HG03342 (cell line): ENCODE results near the gene TMBIM4.
"Not testable (repeated sequence)": the region's sequence is repeated elsewhere in the genome, so short reads cannot be mapped to it uniquely, and the experiment has no call there.

Experiments used
- ATAC-seq: cut with Tn5 transposase; IDR thresholded peaks from one replicate; pipeline ENCODE4 v1.9.1; 2021; ENCODE audit warnings: mild to moderate bottlenecking, moderate library complexity; ENCODE audit not compliant: unreplicated experiment

TMBIM4 gene, protein sequence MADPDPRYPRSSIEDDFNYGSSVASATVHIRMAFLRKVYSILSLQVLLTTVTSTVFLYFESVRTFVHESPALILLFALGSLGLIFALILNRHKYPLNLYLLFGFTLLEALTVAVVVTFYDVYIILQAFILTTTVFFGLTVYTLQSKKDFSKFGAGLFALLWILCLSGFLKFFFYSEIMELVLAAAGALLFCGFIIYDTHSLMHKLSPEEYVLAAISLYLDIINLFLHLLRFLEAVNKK

GRCh38 chr12:66169221-66170170 lies at the start of gene TMBIM4:
Gene TMBIM4 (minus strand): TSS chr12:66169996. CDS start chr12:66169951, 45 bp downstream.
- peak; percentile 83 for ATAC-seq

DNA sequence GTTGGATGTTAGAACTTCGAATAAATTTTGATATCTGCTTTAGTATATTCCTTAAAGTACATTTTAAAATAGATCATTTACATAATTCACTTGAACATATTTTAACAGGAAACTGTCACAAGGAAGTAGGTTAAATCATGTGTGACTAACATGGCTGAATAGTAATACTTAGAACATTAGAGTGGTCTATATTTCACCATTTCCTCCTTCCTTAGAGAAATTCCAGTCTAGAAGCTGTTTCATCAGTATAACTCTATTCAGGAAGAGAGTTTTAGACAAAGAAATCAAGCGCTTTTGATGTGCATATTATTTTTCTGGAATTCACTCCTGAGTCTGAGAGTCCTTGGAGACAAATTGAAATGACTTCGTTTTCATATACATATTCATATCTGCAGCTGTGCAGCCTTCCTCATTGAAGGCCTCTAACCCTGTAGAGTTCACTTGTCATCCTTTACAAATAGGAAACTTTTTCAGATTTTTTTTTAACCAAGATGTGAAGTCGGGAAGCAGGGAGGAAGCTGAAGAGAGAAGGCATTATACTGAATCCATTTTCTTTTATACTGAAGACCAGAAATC lies 47.6 kb upstream of the TMBIM4 start:
- ATAC-seq: no peak

- not testable (repeated sequence) for ATAC-seq
These were observed 43.2 kb upstream of the TMBIM4 start for GRCh38 chr12:66213011-66213410.

- ATAC-seq: not testable (repeated sequence)
These were observed 41.8 kb upstream of the TMBIM4 start for GRCh38 chr12:66211573-66211972.

DNA sequence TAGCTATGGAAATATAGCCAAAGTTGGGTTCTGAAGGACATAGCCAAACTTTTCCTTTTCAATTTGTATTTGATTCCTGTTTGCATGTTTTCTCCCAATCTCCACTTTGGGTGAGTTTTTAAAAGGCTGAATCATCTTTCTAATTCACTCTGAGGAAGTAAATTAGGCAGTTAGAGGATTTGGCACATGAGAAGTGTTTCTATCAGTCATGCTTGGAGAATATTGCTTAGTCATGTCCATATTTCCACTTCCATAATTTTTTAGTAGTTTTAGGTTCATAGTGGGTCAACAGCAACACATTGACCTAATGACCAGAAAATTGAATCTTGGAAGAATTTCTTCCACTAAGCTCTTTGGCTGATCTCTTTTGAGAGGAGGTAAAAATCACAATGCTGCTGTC lies 41.0 kb upstream of the TMBIM4 start:
- ATAC-seq: no peak

- ATAC-seq: no peak
These were observed 36.3 kb upstream of the TMBIM4 start for GRCh38 chr12:66206141-66206540.

- no peak for ATAC-seq
These were observed 34.0 kb upstream of the TMBIM4 start for GRCh38 chr12:66203820-66204219.

GRCh38 chr12:66199831-66200509 lies 30.2 kb upstream of the TMBIM4 start:
- ATAC-seq: no peak

GRCh38 chr12:66199141-66199540 lies 29.3 kb upstream of the TMBIM4 start:
- no peak for ATAC-seq

- no peak for ATAC-seq
These were observed 27.7 kb upstream of the TMBIM4 start for GRCh38 chr12:66197495-66197921.

- peak; percentile 91 for ATAC-seq
These were observed 27.0 kb upstream of the TMBIM4 start for GRCh38 chr12:66196806-66197205.

DNA sequence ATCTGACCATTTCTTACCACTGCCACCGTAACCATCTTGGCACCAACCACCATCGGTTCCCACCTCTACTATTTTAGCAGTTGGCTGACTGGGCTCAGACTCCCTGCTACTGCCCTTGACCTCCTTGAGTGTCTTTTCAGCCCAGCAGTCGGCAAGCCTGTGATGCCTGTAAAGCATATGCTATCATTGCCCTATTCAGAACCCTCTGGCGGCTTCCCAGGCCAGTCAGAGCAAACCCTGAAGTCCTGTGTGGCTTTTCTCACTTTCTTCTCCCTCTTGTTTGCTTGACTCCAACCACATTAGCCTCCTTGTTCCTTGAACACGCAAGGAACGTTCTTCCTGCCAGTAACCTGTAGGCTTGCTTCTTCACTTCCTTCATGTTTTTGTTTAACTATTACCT lies 25.4 kb upstream of the TMBIM4 start:
- no peak for ATAC-seq

DNA sequence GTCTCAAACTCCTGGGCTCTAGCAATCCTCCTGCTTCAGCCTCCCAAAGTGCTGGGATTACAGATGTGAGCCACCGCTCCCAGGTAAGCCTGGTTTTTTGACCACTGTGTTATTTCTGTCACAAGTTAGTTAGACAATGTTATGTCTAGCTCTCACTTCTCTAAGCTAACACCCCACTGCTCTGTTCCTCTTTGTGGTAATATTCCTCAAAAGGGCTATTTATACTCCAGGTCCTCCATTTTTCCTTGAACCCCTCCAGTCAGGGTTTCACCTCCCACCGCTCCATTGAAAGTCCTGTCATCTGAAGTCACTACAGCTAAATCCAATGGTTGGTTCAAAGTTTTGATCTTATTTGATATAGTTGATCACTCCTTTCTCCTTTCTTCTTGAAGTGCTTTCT lies 24.3 kb upstream of the TMBIM4 start:
- ATAC-seq: no peak

DNA sequence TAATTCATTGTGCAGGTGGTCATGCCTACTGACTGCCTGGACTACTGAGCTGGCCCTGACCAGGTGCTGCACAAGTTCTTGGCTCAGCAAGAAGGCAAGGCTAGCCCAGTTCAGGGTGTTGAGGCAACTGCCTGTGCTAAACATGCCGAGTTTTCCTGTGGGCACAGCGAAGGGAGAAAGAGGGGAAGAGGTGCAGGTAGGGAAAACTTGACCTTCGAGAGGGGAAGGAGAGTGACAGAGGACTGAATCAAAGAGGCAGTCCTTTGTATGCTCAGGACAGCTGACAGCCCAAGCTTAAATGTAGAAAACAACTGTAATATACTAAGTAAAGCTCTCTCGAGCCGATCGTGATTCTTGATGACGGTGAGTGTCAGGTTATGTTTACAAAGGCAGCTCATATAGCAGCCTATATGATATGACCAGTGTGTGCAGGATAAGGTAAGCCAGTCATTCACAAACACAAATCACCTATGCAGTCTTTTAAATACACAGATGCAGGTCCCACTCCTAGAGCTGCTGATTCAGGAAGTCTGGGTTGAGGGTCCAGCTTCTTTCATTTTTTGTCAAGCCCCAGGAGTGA lies 21.8 kb upstream of the TMBIM4 start:
- no peak for ATAC-seq

DNA sequence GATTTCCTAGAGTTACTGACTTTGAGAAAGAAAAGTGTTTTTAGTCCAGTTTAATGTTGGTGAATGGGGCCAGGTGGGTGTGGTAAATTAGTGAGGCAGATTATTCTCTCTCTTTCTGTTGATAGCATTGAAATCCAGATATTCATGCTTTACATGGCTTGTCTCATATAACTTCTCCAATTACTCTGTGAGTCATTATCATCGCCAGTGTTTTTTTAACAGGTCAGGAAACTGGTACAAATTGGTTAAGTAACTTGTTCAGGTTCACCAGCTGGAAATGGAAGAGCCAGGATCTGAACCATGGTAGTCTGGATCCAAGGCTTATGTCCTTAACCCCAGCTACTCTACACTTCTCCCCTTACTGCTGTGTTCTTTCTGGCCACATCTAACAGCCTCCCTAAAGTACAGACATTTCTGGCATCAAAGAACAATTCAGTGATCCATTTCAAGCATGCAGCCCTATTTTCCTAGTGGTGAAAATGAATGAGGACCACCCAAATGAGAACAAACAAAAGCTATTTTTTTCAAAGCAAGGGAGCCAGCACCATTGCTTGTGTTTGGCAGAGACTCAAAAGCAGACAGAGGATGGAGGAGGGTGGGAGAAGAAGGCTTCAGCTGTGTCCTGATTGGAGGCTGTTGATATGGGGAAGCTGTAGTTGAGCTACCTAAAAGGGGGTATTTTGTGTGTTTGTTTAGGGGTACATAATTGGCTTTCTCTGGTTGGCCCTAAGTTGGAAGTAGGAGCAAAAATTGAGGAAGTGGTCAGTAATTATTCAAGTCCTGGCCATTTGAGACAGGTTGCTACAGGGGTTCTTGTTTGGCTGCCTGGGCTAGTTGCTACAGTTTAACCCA lies 20.9 kb upstream of the TMBIM4 start:
- peak; percentile 33 for ATAC-seq

- no peak for ATAC-seq
These were observed 20.1 kb upstream of the TMBIM4 start for GRCh38 chr12:66189889-66190288.

DNA sequence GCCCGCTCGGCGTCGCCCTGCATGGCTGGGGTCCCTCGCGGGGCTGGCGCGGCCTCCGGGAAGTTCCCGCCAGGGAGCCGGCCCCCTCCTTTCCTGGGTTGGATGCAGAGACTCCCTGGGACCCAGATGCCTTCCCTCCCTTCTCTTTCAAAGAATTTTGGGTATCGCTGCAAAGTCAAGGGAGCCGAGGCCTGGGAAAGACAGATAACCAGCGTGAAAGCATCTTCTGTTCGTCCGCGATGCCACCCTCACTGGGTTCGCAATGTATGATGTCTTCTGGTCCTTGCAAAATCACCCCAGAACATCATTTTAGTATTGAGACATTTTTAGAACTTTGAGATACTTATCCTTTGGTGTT lies 19.7 kb upstream of the TMBIM4 start:
- ATAC-seq: no peak

GRCh38 chr12:66188584-66189485 lies 19.0 kb upstream of the TMBIM4 start, which contains the start of gene IRAK3:
Gene IRAK3 (plus strand): TSS chr12:66189214. CDS start chr12:66189300, 86 bp downstream.
- ATAC-seq: peak; percentile 51

- ATAC-seq: no peak
These were observed 18.0 kb upstream of the TMBIM4 start for GRCh38 chr12:66187821-66188220.
